ENCODE data around the gene KRTAP5-6.

Gene KRTAP5-6

GRCh38 chr11:1717745-1718144, 20.8 kb downstream of the KRTAP5-6 start:
- no peak overlapping the region for H3K4me3 ChIP-seq (ENCODE audit: low read depth, low read length)
- TF ChIP-seq CTCF (IDR thresholded peaks at IDR 0.05; ENCODE audit: insufficient read depth, low read depth, low read length, missing control alignments), result no peak
- no peak for DNase-seq (ENCODE audit: low read depth)

DNA sequence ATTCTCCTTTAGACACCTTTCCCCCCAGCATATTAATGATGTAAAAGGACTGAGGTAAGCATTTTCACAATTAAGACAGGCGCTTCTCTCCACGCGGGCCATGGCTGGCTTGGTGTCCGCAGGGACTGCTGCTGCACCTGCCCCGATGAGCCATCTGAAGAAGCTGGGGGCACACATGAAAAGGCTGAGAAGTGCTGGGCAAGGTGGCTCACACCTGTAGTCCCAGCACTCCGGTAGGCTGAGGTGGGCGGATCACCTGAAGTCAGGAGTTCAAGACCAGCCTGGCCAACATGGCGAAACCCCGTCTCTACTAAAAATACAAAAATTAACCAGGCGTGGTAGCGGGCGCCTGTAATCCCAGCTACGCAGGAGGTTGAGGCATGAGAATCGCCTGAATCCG, 21.3 kb downstream of the KRTAP5-6 start:
- TF ChIP-seq CTCF (IDR thresholded peaks at IDR 0.05; ENCODE audit: insufficient read depth, low read depth, low read length, missing control alignments), result no peak
- no peak for DNase-seq (ENCODE audit: low read depth)
- H3K4me3 ChIP-seq (ENCODE audit: low read depth, low read length), result no peak overlapping the region

GRCh38 chr11:1719781-1720180, 22.8 kb downstream of the KRTAP5-6 start:
- no peak for DNase-seq (ENCODE audit: low read depth)
- TF ChIP-seq CTCF (IDR thresholded peaks at IDR 0.05; ENCODE audit: insufficient read depth, low read depth, low read length, missing control alignments), result no peak
- H3K4me3 ChIP-seq (ENCODE audit: low read depth, low read length), result no peak overlapping the region

DNA sequence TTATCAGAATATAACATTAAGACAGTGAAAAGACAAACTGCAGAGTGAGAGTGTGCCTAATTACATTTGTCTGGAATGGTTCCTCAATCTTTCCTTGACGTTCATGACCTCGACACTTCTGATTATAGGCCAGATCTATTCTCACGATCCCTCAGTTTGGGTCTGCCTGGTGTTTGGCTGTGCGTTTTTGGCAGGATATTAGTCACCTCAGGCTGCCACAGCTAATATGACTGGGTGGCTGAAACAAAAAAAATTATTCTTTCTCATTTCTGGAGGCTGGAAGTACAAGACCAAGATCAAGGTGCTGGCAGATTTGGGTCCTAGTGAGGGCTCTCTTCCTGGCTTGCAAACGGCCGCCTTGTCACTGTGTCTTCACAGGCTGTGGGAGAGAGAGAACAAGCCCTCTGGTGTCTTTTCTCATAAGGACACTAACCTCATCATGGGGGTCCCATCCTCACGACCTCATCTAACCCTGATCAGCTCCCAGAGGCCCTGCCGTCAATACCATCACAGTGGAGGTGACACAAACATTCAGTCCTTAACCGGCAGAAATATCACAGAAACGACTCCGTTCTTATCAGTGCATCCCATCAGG, 30.2 kb downstream of the KRTAP5-6 start:
- DNase-seq (ENCODE audit: low read depth), result no peak
- no peak overlapping the region for H3K4me3 ChIP-seq (ENCODE audit: low read depth, low read length)
- no peak for TF ChIP-seq CTCF (IDR thresholded peaks at IDR 0.05; ENCODE audit: insufficient read depth, low read depth, low read length, missing control alignments)

GRCh38 chr11:1727861-1728260, 30.9 kb downstream of the KRTAP5-6 start:
- no peak for TF ChIP-seq CTCF (IDR thresholded peaks at IDR 0.05; ENCODE audit: insufficient read depth, low read depth, low read length, missing control alignments)
- no peak for DNase-seq (ENCODE audit: low read depth)
- no peak overlapping the region for H3K4me3 ChIP-seq (ENCODE audit: low read depth, low read length)

DNA sequence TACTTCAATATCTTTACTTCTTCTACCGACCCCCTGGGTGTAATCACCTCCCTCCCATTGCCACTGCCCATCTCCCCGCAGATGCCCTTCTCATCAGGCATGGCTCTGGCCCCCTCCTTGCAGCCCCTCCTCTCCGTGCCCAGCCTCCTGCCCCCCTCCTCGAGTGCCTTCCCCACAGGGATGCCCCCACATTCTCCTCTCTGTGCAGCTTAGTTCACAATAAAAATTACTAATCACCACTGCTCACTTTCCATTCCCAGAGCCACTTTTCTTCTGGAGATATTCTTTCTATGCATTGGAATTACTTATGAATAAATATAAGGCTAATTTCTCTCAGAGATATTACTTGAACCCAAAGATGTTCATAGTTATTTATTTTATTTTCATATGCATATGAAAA, 31.3 kb downstream of the KRTAP5-6 start:
- no peak for TF ChIP-seq CTCF (IDR thresholded peaks at IDR 0.05; ENCODE audit: insufficient read depth, low read depth, low read length, missing control alignments)
- no peak for DNase-seq (ENCODE audit: low read depth)
- no peak overlapping the region for H3K4me3 ChIP-seq (ENCODE audit: low read depth, low read length)

All from GM12865 (cell line).